GM18517 (cell line): ENCODE data around the gene SPRYD7.
"Not testable (repeated sequence)": the region's sequence is repeated elsewhere in the genome, so short reads cannot be mapped to it uniquely, and the experiment has no call there.

Experiments
- ATAC-seq: cut with Tn5 transposase; IDR thresholded peaks from one replicate; pipeline ENCODE4 v1.9.1; 2021; ENCODE audit warnings: mild to moderate bottlenecking, moderate library complexity; ENCODE audit not compliant: unreplicated experiment

SPRYD7 gene

DNA sequence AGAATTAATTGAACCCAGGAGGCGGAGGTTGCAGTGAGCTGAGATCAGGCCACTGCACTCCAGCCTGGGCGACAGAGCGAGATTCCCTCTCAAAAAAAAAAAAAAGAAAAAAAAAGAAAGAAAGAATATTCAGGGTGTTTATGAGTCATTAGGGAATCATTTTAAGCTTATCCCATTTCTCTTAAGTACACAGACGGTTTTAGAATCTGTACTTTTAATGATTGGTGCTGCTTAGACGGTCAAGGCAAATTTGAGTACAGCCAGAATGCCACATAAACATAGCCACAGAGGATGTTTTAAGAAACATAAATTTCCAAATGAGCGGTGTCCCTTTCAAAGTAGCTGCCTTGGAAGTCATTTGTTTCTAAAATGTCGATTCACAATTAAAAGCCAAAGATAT, 2.6 kb downstream of the SPRYD7 start:
- no peak for ATAC-seq

- no peak for ATAC-seq
These were observed 3.3 kb downstream of the SPRYD7 start for GRCh38 chr13:49932868-49933267.

- ATAC-seq: no peak
These were observed 4.1 kb downstream of the SPRYD7 start for GRCh38 chr13:49932066-49932465.

GRCh38 chr13:49927755-49928154, 8.4 kb downstream of the SPRYD7 start:
- ATAC-seq: no peak

- no peak for ATAC-seq
These were observed 10.2 kb downstream of the SPRYD7 start for GRCh38 chr13:49925881-49926418.

- ATAC-seq: no peak
These were observed 13.8 kb downstream of the SPRYD7 start for GRCh38 chr13:49922301-49922700.

- not testable (repeated sequence) for ATAC-seq
These were observed 15.2 kb downstream of the SPRYD7 start for GRCh38 chr13:49920969-49921368.

DNA sequence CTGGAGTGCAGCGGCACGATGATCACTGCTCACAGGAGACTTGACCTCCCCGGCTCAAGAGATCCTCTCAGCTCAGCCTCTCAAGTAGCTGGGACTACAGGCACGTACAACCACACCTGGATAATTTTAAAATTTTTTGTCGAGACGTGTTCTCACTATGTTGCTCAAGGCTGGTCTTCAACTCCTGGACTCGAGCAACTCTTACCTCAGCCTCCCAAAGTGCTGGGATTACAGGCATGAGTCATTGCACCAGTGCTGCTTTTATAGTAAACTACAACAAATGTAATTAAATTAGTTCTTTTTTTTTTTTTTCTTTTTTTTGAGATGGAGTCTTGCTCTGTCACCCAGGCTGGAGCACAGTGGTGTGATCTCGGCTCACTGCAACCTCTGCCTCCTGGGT, 18.0 kb downstream of the SPRYD7 start:
- ATAC-seq: not testable (repeated sequence)

- ATAC-seq: no peak
These were observed 21.2 kb downstream of the SPRYD7 start for GRCh38 chr13:49914947-49915346.

GRCh38 chr13:49908637-49909036, 27.5 kb downstream of the SPRYD7 start:
- ATAC-seq: no peak

- no peak for ATAC-seq
These were observed 31.2 kb downstream of the SPRYD7 start for GRCh38 chr13:49904729-49905456.

DNA sequence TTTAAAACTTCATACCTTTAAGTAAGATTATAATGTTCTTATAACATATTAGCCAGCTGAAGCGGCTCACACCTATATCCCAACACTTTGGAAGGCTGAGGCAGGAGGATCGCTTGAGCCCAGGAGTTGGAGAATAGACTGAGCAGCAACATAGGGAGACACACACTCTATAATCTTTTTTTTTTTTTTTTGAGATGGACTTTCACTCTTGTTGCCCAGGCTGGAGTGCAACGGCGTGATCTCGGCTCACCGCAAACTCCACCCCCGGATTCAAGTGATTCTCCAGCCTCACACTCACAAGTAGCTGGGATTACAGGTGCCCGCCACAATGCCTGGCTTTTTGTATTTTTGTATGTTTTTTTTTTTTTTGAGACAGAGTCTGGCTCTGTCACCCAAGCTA, 37.3 kb downstream of the SPRYD7 start:
- ATAC-seq: no peak

GRCh38 chr13:49897713-49898112, 38.4 kb downstream of the SPRYD7 start:
- no peak for ATAC-seq

DNA sequence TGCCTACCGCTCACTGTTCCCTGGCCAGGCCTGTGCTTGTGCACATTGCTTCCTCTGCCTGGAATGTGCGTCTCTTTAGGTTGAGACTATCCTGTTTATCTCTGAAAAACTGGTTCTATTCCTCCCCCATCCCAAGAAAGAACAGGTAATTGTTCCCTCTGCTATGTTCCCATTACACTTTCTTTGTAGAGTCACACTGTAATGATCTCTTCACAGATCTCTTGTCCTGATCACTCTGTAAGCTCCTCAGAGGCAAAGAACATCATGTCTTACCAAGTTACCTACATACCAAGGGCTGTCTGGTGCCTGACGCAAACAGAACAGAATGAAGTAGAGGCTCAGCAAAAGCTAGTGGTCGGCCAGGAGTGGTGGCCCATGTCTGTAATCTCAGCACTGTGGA, 40.3 kb downstream of the SPRYD7 start:
- no peak for ATAC-seq

- ATAC-seq: no peak
These were observed 42.5 kb downstream of the SPRYD7 start for GRCh38 chr13:49893591-49893990.

GRCh38 chr13:49890376-49890775, 45.8 kb downstream of the SPRYD7 start:
- no peak for ATAC-seq

DNA sequence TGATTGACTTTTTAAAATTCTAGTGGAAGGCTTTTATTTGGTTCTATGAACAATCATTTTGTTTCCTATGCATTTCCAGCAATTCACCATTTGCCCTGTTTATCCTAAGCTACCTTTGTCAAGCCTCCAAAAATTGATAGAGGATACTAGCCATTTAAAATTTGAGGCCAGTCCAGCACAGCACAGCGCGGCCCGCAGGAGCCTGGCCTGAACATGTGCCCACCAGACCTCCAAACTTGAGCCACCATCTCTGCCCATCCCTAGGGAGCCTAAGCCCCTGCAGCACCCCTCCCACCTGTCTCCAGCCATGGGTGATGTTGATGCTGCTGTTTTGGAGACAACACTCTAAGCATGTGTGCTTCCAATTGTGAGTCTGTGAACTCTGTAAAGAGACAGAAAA, 57.5 kb downstream of the SPRYD7 start:
- no peak for ATAC-seq

- no peak for ATAC-seq
These were observed 58.4 kb downstream of the SPRYD7 start for GRCh38 chr13:49877629-49878218.

DNA sequence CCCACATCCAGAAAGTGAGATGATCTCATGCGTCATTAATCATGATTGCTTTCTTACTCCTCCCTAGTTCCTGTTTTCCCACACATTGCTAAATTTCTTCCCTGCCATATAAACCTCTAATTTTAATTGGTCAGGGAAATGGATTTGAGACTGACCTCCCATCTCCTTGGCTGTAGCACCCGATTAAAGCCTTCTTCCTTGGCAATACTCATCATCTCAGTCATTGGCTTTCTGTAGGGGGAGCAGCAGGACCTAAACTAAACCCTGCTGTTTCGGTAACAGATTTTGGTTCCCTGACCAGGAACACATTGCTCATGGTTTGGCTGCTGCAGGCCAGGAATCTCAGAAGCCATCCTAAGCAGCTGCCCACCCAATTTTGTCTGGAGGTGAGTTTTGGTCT, 61.7 kb downstream of the SPRYD7 start:
- ATAC-seq: no peak

GRCh38 chr13:49869519-49869918, 66.6 kb downstream of the SPRYD7 start:
- no peak for ATAC-seq

DNA sequence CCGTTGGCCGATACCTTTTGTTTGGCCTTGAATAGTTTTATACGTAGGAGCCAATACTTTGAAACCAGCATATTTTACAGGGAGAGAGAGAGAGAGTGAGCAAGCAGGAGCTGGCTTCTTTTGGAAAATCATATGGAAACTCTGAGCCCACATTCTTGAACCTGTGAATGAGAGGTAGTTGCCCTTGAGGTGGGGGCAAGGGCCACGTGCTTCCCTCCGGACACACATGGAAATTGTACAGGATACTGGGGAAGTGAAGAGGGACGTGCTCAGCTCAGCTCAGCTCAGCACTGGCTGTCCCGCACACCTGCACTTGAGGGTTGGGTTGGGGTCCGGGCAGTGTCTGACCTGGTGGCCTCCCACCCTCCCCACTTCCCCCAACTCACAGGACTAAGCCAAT, 68.3 kb downstream of the SPRYD7 start:
- ATAC-seq: no peak

GRCh38 chr13:49865218-49865617, 70.9 kb downstream of the SPRYD7 start:
- ATAC-seq: no peak

DNA sequence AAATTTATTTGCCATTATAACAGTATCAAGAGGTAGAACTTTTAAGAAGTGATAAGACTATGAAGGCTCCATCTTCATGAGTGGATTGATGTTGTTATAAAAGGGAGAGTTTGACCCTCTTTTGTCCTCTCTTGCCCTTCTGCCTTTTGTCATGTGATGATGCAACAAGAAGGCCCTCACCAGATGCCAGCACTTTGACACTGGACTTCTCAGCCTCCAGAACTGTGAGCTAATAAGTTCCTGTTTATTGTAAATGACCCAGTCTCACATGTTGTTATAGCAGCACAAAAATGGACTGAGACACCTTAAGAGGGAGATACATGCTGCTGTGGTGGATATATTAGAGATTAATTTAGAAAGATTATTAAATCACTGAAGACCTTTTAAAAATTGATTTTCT, 71.6 kb downstream of the SPRYD7 start:
- no peak for ATAC-seq
